IMR-90 (cell line): ENCODE data around the gene OXSR1. TPM values are rescaled to one million over a fixed set of nuclear protein-coding genes. Genes with fewer than 3 reads are reported as not detected.

Experiments used
- ATAC-seq: fragments of 200-7000 bp; cut with Tn5 transposase; 2 replicates; pipeline ENCODE4 v1.9.1; 2020; ENCODE audit warnings: low read depth, mild to moderate bottlenecking, moderate library complexity
- BruUV-seq: library from RNA; stranded (reverse); fragments of 400-500 nt; replicated peaks from 2 replicates; lab custom pipeline; 2021; lab: Mats Ljungman, UMichigan
- CTCF ChIA-PET: fragments of 300-600 bp; formaldehyde crosslinking; extraction: SDS; loops from one replicate; lab custom pipeline; 2021; ENCODE audit warnings: antibody characterized with exemption; lab: Yijun Ruan, JAX
- POLR2A ChIA-PET: fragments of 300-600 bp; sonication (Branson Sonifier 250); formaldehyde crosslinking; loops from one replicate; lab custom pipeline; 2022; ENCODE audit warnings: antibody characterized with exemption; ENCODE audit not compliant: unreplicated experiment; lab: Charles Lee
- DNase-seq: peaks from one replicate; pipeline ENCODE4 v3.0.0; 2013
- H2AFZ ChIP-seq: replicated peaks from 2 replicates; pipeline ENCODE3; 2013; ENCODE audit warnings: low read length, mild to moderate bottlenecking; ENCODE audit not compliant: poor library complexity
- H2AK5ac ChIP-seq: 2 replicates; pipeline ENCODE4 v1.6.1; 2013; ENCODE audit warnings: low read depth, low read length, inconsistent platforms
- H2AK9ac ChIP-seq: replicated peaks from 2 replicates; pipeline ENCODE3; 2013; ENCODE audit warnings: mild to moderate bottlenecking, low read depth, low read length, moderate library complexity; ENCODE audit not compliant: poor library complexity
- H2BK120ac ChIP-seq: 2 replicates; pipeline ENCODE4 v1.6.1; 2013; ENCODE audit warnings: low read depth, low read length, inconsistent platforms
- H2BK15ac ChIP-seq: 3 replicates; pipeline ENCODE4 v1.6.1; 2013; ENCODE audit warnings: low read depth, low read length, inconsistent platforms
- H2BK20ac ChIP-seq: 2 replicates; pipeline ENCODE4 v1.6.1; 2013; ENCODE audit warnings: low read depth, mild to moderate bottlenecking, inconsistent platforms, low read length, moderate library complexity
- H2BK5ac ChIP-seq: 2 replicates; pipeline ENCODE4 v1.6.1; 2013; ENCODE audit warnings: mild to moderate bottlenecking, low read depth, low read length, inconsistent platforms; ENCODE audit not compliant: poor library complexity, severe bottlenecking
- H3K14ac ChIP-seq: replicated peaks from 2 replicates; pipeline ENCODE4 v1.6.1; 2013; ENCODE audit warnings: low read depth, low read length, inconsistent platforms
- H3K18ac ChIP-seq: 2 replicates; pipeline ENCODE4 v1.6.1; 2013; ENCODE audit warnings: low read depth, low read length, control low read depth
- H3K23ac ChIP-seq: 2 replicates; pipeline ENCODE4 v1.6.1; 2013; ENCODE audit warnings: low read depth, low read length, inconsistent platforms
- H3K27ac ChIP-seq: 2 replicates; pipeline ENCODE4 v1.5.1; 2013; ENCODE audit warnings: mild to moderate bottlenecking, control low read depth, low read length; ENCODE audit not compliant: insufficient read depth
- H3K27me3 ChIP-seq: 2 replicates; pipeline ENCODE4 v1.6.1; 2013; ENCODE audit warnings: low read length; ENCODE audit not compliant: control insufficient read depth, insufficient read depth
- H3K36me3 ChIP-seq: 2 replicates; pipeline ENCODE4 v1.6.1; 2013; ENCODE audit warnings: low read length, mixed read lengths; ENCODE audit not compliant: control insufficient read depth, insufficient read depth
- H3K4ac ChIP-seq: 2 replicates; pipeline ENCODE4 v1.6.1; 2013; ENCODE audit warnings: low read depth, low read length, inconsistent platforms
- H3K4me1 ChIP-seq: 2 replicates; pipeline ENCODE4 v1.6.1; 2013; ENCODE audit warnings: low read length, mixed read lengths; ENCODE audit not compliant: control insufficient read depth, insufficient read depth
- H3K4me2 ChIP-seq: 2 replicates; pipeline ENCODE4 v1.6.1; 2013; ENCODE audit warnings: low read depth, mild to moderate bottlenecking, control low read depth, low read length, moderate library complexity
- H3K4me3 ChIP-seq: 2 replicates; pipeline ENCODE4 v1.5.1; 2013; ENCODE audit warnings: low read depth, mild to moderate bottlenecking, control low read depth, low read length, moderate library complexity; ENCODE audit not compliant: insufficient read depth
- H3K56ac ChIP-seq: 2 replicates; pipeline ENCODE4 v1.6.1; 2013; ENCODE audit warnings: low read length, inconsistent platforms; ENCODE audit not compliant: insufficient read depth; ENCODE audit errors: extremely low read depth
- H3K79me1 ChIP-seq, 2 experiments: 2 replicates each; pipeline ENCODE4 v1.6.1; 2013; ENCODE audit warnings: low read length in 2 of 2, inconsistent platforms in 1 of 2, low read depth in 1 of 2
- H3K9ac ChIP-seq: 2 replicates; pipeline ENCODE4 v1.6.1; 2013; ENCODE audit warnings: low read depth, low read length, control low read depth
- H3K9me1 ChIP-seq: 2 replicates; pipeline ENCODE4 v1.6.1; 2013; ENCODE audit warnings: low read length, inconsistent platforms; ENCODE audit not compliant: insufficient read depth
- H3K9me3 ChIP-seq: 2 replicates; pipeline ENCODE4 v1.6.1; 2013; ENCODE audit warnings: low read length; ENCODE audit not compliant: control insufficient read depth, insufficient read depth
- H4K20me1 ChIP-seq: 2 replicates; pipeline ENCODE4 v1.6.1; 2013; ENCODE audit warnings: low read length, inconsistent platforms; ENCODE audit not compliant: insufficient read depth
- H4K5ac ChIP-seq: 2 replicates; pipeline ENCODE4 v1.6.1; 2013; ENCODE audit warnings: mild to moderate bottlenecking, low read depth, low read length, control low read depth
- H4K8ac ChIP-seq, 2 experiments: 2 replicates each; pipeline ENCODE4 v1.6.1; 2013; ENCODE audit warnings: low read depth in 2 of 2, low read length in 2 of 2, control low read depth in 1 of 2, inconsistent platforms in 1 of 2
- H4K91ac ChIP-seq: 2 replicates; pipeline ENCODE4 v1.6.1; 2013; ENCODE audit warnings: low read depth, low read length, inconsistent platforms; ENCODE audit not compliant: insufficient read depth
- CEBPB ChIP-seq: IDR thresholded peaks from 2 replicates; pipeline ENCODE4 v1.6.1; 2012; ENCODE audit warnings: low read depth, low read length, improper control_type of control experiment
- MAFK ChIP-seq: IDR thresholded peaks from 2 replicates; pipeline ENCODE4 v1.6.1; 2012; ENCODE audit warnings: low read depth, low read length, improper control_type of control experiment
- MAZ ChIP-seq: IDR thresholded peaks from 2 replicates; pipeline ENCODE4 v1.6.1; 2012; ENCODE audit warnings: low read depth, mild to moderate bottlenecking, low read length, improper control_type of control experiment, moderate library complexity, borderline replicate concordance
- NFE2L2 ChIP-seq: fragments of 150-350 bp; IDR thresholded peaks from 2 replicates; pipeline ENCODE4 v1.6.1; 2016; ENCODE audit warnings: low read depth, mild to moderate bottlenecking, low read length
- RCOR1 ChIP-seq: IDR thresholded peaks from 2 replicates; pipeline ENCODE4 v1.6.1; 2012; ENCODE audit warnings: mild to moderate bottlenecking, low read length, improper control_type of control experiment; ENCODE audit not compliant: insufficient replicate concordance
- RFX5 ChIP-seq: IDR thresholded peaks from 2 replicates; pipeline ENCODE4 v1.8.0; 2012; ENCODE audit warnings: low read depth, mild to moderate bottlenecking, low read length, moderate library complexity
- WGBS, 2 experiments: methylation state at CpG; one replicate each; pipeline versions ENCODE4 v1.1.5 to v1.1.7; 2013; ENCODE audit warnings: missing lambda C conversion rate in 2 of 2; ENCODE audit not compliant: insufficient read length in 1 of 2; ENCODE audit errors: extremely low coverage in 2 of 2; 5-methylcytosine and 5-hydroxymethylcytosine counted together
- dilution Hi-C: fragments of 300-500 bp; cut with HindIII; formaldehyde crosslinking; loops from one replicate; pipeline ENCODE4 v1.14.3; 2018; ENCODE audit warnings: low sequenced_read_pairs; ENCODE audit not compliant: unreplicated experiment
- in situ Hi-C: fragments of 300-500 bp; cut with MboI; formaldehyde crosslinking; loops from 3 replicates; pipeline ENCODE4 v1.14.3; 2019; ENCODE audit warnings: low sequenced_read_pairs, inconsistent platforms, mixed read lengths
- intact Hi-C: fragments of 100-400 bp; cut with micrococcal nuclease; formaldehyde crosslinking; loops from 2 replicates; pipeline ENCODE4 v1.10.0; 2022
- polyA plus RNA-seq, 3 experiments: library from polyadenylated mRNA; depleted of rRNA; stranded (reverse); fragments of >200 nt; gene quantifications; 2 replicates each; pipeline ENCODE4 v1.2.3, GENCODE V29; 2012; ENCODE audit warnings: low replicate concordance in 1 of 3
- total RNA-seq: library from RNA; depleted of rRNA; stranded (reverse); fragments of >200 nt; gene quantifications from 2 replicates; pipeline ENCODE4 v1.2.3, GENCODE V29; 2012
- TF ChIP-seq, protein P1 (sequence below): conservative IDR thresholded peaks from 2 replicates; pipeline ENCODE4 v1.5.1; 2012; ENCODE audit warnings: mild to moderate bottlenecking, low read depth, low read length, improper control_type of control experiment

OXSR1 gene
- total and polyA plus RNA-seq, 2 of the 4 experiments (the other 2 are of a cell fraction) = 32.9 to 37.6 TPM

DNA sequence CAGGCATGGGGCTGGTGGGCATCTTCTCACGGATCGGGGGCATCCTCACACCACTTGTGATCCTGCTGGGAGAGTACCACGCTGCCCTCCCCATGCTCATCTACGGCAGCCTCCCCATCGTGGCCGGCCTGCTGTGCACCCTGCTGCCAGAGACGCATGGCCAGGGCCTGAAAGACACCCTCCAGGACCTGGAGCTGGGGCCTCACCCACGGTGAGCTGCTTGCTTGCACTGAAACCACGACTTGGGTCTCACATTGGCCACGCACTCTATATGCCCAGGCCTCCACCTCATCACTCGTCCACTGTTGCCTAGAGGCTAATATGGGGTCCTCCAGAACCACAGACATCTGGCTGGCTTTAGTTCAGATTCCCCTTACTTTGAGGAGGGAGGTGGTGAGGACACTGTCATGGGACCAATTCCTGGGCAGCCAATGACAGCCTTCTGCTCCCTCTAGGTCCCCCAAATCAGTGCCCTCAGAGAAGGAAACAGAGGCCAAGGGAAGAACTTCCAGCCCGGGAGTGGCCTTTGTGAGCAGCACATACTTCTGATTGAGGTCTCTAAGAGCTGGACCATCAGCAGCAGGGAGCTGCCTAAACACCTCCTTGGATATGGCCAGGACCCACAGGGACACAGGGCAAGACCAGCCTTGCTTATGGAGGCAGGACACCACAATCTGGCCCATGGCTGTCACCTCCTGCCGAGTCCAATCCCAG lies 111.7 kb downstream of the OXSR1 start:
- no peak for DNase-seq
- POLR2A ChIA-PET = no interaction called here

More for the DNA sequence above, 111.7 kb downstream of the OXSR1 start:
- Histone ChIP-seq H3K4me3 (no peak overlapping the region), H3K27ac (no peak overlapping the region), H3K9ac (no peak overlapping the region), H2BK5ac (no peak overlapping the region), H3K9me3 (no peaks in the 10 kb centered on the region), H4K20me1 (no peaks in the 10 kb centered on the region), H2AK5ac (no peak overlapping the region), H3K23ac (no peak overlapping the region), H2BK20ac (no peak overlapping the region), H3K18ac (no peak overlapping the region), H3K56ac (no peak overlapping the region), H2AFZ (peak overlapping the region; percentile 7), H2BK15ac (no peak overlapping the region), H4K5ac (no peak overlapping the region), H3K14ac (no peak overlapping the region), H2AK9ac (peak overlapping the region; percentile 19), H2BK120ac (no peak overlapping the region), H3K36me3 (peaks cover 10% of the 10 kb centered on the region), H4K8ac (no peak overlapping the region), H3K27me3 (no peaks in the 10 kb centered on the region), H3K4ac (no peak overlapping the region), H3K4me1 (no peaks in the 10 kb centered on the region), H4K91ac (no peak overlapping the region), H3K79me1 (no peaks in the 10 kb centered on the region), H3K4me2 (no peak overlapping the region), H3K9me1 (peaks cover 4% of the 10 kb centered on the region; the same call in 1 of the 2 replicates)
- in situ Hi-C loops = no loop called here
- intact Hi-C loops = no loop called here
- TF ChIP-seq RCOR1 (no peak), NFE2L2 (no peak), CEBPB (no peak), MAFK (no peak), MAZ (no peak), RFX5 (no peak)
- TF ChIP-seq, protein P1, sequence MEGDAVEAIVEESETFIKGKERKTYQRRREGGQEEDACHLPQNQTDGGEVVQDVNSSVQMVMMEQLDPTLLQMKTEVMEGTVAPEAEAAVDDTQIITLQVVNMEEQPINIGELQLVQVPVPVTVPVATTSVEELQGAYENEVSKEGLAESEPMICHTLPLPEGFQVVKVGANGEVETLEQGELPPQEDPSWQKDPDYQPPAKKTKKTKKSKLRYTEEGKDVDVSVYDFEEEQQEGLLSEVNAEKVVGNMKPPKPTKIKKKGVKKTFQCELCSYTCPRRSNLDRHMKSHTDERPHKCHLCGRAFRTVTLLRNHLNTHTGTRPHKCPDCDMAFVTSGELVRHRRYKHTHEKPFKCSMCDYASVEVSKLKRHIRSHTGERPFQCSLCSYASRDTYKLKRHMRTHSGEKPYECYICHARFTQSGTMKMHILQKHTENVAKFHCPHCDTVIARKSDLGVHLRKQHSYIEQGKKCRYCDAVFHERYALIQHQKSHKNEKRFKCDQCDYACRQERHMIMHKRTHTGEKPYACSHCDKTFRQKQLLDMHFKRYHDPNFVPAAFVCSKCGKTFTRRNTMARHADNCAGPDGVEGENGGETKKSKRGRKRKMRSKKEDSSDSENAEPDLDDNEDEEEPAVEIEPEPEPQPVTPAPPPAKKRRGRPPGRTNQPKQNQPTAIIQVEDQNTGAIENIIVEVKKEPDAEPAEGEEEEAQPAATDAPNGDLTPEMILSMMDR = no peak
- 100% methylated on average over 5 of the region's 13 CpGs; no CpG with 5 or more reads in 1 of the 2 experiments for WGBS, 2 experiments
- dilution Hi-C loops = no loop called here
- CTCF ChIA-PET = no interaction called here
- ATAC-seq = no peak
- no TSS peak for BruUV-seq
